A549 (cell line): Measurements from ENCODE around the gene ETFDH.

Experiments used
- CEBPB ChIP-seq, 2 experiments: fragments of >200 bp in 1 of 2; sonication (Bioruptor Twin) in 1 of 2; formaldehyde crosslinking in 1 of 2; IDR thresholded peaks; 2 replicates each; pipeline ENCODE4 v1.6.1; 2012 to 2016
- HDAC2 ChIP-seq: fragments of 200-600 bp; sonication (generic); IDR thresholded peaks from 2 replicates; pipeline ENCODE4 v1.6.1; 2016
- JUN ChIP-seq, 2 experiments: fragments of >200 bp; sonication (Bioruptor Twin); formaldehyde crosslinking; IDR thresholded peaks; 2 replicates in 1 of 2; 3 replicates in 1 of 2; pipeline ENCODE4 v1.6.1; 2016 to 2017
- KDM1A ChIP-seq: fragments of 200-600 bp; sonication (generic); IDR thresholded peaks from 2 replicates; pipeline ENCODE4 v1.6.1; 2016; ENCODE audit warnings: low read depth, mild to moderate bottlenecking
- MYC ChIP-seq: IDR thresholded peaks from 2 replicates; pipeline ENCODE4 v1.6.1; 2012; ENCODE audit warnings: mild to moderate bottlenecking, inconsistent platforms, low read length, improper control_type of control experiment, borderline replicate concordance
- POLR2A ChIP-seq: IDR thresholded peaks from 2 replicates; pipeline ENCODE4 v1.6.1; 2012; ENCODE audit warnings: mild to moderate bottlenecking, low read length
- RAD21 ChIP-seq, 2 experiments: fragments of >200 bp in 1 of 2; sonication (Bioruptor Twin) in 1 of 2; formaldehyde crosslinking in 1 of 2; IDR thresholded peaks in 1 of 2; conservative IDR thresholded peaks in 1 of 2; 2 replicates in 1 of 2; 3 replicates in 1 of 2; pipeline ENCODE4 v1.6.1; 2012 to 2018; ENCODE audit warnings: inconsistent platforms in 1 of 2
- REST ChIP-seq: fragments of 200-600 bp; sonication (generic); IDR thresholded peaks from 2 replicates; pipeline ENCODE4 v1.6.1; 2016; ENCODE audit warnings: antibody characterized with exemption, mild to moderate bottlenecking, moderate library complexity
- TF ChIP-seq, protein P1 (sequence below): fragments of >200 bp; sonication (Bioruptor Twin); formaldehyde crosslinking; IDR thresholded peaks from 3 replicates; pipeline ENCODE4 v1.5.1; 2016
- TF ChIP-seq, protein P2 (sequence below): fragments of 150-350 bp; IDR thresholded peaks from 2 replicates; pipeline ENCODE4 v1.6.1; 2014; ENCODE audit warnings: low read depth, mild to moderate bottlenecking, low read length
- TF ChIP-seq, protein P3 (sequence below): IDR thresholded peaks from 2 replicates; pipeline ENCODE4 v1.6.1; 2012

GRCh38 chr4:158724637-158725036 is 52.5 kb downstream of the ETFDH start:
- TF ChIP-seq KDM1A (no peak), RAD21 (conservative IDR thresholded peaks at IDR 0.05 in 1 of 2, IDR thresholded peaks at IDR 0.05 in 1 of 2) (no peak), JUN (IDR thresholded peaks at IDR 0.05) (no peak), HDAC2 (no peak), MYC (no peak), CEBPB (IDR thresholded peaks at IDR 0.05) (no peak), POLR2A (no peak), REST (no peak)
- TF ChIP-seq, protein P1, sequence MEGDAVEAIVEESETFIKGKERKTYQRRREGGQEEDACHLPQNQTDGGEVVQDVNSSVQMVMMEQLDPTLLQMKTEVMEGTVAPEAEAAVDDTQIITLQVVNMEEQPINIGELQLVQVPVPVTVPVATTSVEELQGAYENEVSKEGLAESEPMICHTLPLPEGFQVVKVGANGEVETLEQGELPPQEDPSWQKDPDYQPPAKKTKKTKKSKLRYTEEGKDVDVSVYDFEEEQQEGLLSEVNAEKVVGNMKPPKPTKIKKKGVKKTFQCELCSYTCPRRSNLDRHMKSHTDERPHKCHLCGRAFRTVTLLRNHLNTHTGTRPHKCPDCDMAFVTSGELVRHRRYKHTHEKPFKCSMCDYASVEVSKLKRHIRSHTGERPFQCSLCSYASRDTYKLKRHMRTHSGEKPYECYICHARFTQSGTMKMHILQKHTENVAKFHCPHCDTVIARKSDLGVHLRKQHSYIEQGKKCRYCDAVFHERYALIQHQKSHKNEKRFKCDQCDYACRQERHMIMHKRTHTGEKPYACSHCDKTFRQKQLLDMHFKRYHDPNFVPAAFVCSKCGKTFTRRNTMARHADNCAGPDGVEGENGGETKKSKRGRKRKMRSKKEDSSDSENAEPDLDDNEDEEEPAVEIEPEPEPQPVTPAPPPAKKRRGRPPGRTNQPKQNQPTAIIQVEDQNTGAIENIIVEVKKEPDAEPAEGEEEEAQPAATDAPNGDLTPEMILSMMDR: no peak
- TF ChIP-seq, protein P2, sequence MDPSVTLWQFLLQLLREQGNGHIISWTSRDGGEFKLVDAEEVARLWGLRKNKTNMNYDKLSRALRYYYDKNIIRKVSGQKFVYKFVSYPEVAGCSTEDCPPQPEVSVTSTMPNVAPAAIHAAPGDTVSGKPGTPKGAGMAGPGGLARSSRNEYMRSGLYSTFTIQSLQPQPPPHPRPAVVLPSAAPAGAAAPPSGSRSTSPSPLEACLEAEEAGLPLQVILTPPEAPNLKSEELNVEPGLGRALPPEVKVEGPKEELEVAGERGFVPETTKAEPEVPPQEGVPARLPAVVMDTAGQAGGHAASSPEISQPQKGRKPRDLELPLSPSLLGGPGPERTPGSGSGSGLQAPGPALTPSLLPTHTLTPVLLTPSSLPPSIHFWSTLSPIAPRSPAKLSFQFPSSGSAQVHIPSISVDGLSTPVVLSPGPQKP: no peak
- TF ChIP-seq, protein P3, sequence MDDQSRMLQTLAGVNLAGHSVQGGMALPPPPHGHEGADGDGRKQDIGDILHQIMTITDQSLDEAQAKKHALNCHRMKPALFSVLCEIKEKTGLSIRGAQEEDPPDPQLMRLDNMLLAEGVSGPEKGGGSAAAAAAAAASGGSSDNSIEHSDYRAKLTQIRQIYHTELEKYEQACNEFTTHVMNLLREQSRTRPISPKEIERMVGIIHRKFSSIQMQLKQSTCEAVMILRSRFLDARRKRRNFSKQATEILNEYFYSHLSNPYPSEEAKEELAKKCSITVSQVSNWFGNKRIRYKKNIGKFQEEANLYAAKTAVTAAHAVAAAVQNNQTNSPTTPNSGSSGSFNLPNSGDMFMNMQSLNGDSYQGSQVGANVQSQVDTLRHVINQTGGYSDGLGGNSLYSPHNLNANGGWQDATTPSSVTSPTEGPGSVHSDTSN: no peak
